ENCODE data around the gene TIGAR. TPM values are rescaled to one million over a fixed set of nuclear protein-coding genes. Genes with fewer than 3 reads are reported as not detected.

TIGAR gene
- total and polyA plus RNA-seq, 3 experiments from 2014 or later, result 4.2 to 29.6 (median 22.8) TPM

DNA sequence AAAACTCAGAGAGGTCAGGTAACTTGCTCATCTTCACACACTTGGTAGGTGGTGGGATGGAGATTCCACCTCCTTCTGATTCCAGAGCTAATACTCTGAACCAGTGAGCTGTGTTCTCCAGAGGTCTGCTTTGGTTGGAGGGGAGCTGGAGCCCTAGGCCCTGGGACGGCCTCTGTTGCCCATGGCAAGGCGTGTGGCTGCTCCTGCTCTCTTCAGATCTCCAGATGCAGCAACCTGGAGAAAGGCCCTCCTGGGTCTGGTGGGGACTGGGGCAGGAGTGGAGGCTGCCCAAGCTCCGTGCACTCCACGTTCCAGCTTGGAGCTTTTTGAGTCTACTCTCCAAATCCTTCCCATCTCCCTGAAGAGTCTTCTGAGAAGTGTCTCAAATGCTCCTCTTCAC is 36.7 kb upstream of the TIGAR start:
- Histone ChIP-seq H3K27ac (ENCODE audit: low read depth, low read length) (no peak overlapping the region), H3K27me3 (ENCODE audit: insufficient read depth, low read length, poor library complexity, severe bottlenecking) (no peaks in the 10 kb centered on the region), H3K4me1 (ENCODE audit: insufficient read depth, low read length) (peaks cover 50% of the 10 kb centered on the region), H3K36me3 (ENCODE audit: insufficient read depth, low read length) (peaks cover 83% of the 10 kb centered on the region), H3K4me3 (ENCODE audit: low read length) (no peak overlapping the region), H3K9me3 (ENCODE audit: low read length) (no peaks in the 10 kb centered on the region)
- peaks cover 0 to 100% (median 25%) of the 10 kb centered on the region in 3 donors for H3K36me3 Mint-ChIP-seq
- H3K27me3 Mint-ChIP-seq, result no peaks in the 10 kb centered on the region
- CTCF ChIA-PET, result interaction anchor here (1.3 kb wide), 1 partner anchor 286 kb away, joined by 3 read pairs; no protein-coding TSS in a partner anchor
- no peaks in the 10 kb centered on the region for H3K9me3 Mint-ChIP-seq
- peaks cover 70 to 97% (median 89%) of the 10 kb centered on the region in 3 donors for H3K4me1 Mint-ChIP-seq
- POLR2A ChIA-PET, result no interaction called here
- no peak for DNase-seq
- no peak overlapping the region for H3K4me3 Mint-ChIP-seq
- peak overlapping the region in 1 of 8 donors; percentile 74 for H3K27ac Mint-ChIP-seq

DNA sequence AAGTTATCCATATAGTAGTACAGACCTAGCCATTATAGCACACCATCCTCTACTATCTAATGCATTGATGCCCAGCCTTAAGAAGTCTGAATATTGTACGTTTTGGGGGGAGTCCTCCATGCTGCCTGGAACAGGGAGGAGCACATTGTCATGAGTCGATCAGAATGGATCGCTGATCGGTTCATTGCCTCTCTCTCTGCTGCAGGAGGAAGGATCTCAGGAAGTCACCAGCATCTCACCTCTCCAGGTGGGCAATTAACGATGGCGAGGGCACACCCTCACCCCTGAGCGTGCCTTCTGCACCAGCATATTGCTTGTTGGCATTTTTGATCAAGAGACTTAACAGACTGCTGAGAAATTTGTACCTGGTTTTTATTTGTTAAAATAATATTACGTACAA is 35.9 kb upstream of the TIGAR start:
- peaks cover 42% of the 10 kb centered on the region for H3K4me1 ChIP-seq (ENCODE audit: insufficient read depth, low read length)
- H3K4me3 Mint-ChIP-seq, result no peak overlapping the region
- POLR2A ChIA-PET, result no interaction called here

DNA sequence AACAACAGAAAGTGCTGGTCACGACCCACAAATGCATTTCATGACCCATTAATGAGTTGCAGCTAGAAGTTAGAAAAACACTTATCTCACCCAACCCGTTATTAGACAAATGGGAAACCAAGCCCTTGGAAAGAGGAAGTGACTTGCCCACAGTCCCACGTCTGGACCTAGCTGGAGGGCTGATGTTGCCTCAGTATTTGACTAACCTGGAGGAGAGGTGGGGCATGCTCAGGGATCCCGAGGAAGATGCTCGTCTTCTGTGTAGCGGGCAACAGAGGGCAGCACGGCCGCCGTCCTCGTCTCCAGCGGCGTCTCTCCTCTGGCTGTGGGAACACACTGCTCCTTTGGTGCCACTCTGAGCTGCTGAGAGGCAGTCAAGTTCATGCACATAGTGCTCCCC is 34.8 kb upstream of the TIGAR start:
- Mint-ChIP-seq H3K4me1 (peaks cover 72 to 97% (median 83%) of the 10 kb centered on the region in 3 donors), H3K27me3 (no peaks in the 10 kb centered on the region), H3K27ac (peak overlapping the region in 6 of 8 donors; percentile 29 to 94 (median 64)), H3K36me3 (peaks cover 4 to 100% (median 28%) of the 10 kb centered on the region in 3 donors), H3K4me3 (peak overlapping the region in 1 of 7 donors; percentile 47), H3K9me3 (no peaks in the 10 kb centered on the region)
- no peak overlapping the region for H3K27ac ChIP-seq (ENCODE audit: low read depth, low read length)
- peaks cover 39% of the 10 kb centered on the region for H3K4me1 ChIP-seq (ENCODE audit: insufficient read depth, low read length)
- CTCF ChIA-PET, result interaction anchor here (0.6 to 1.5 kb wide), 3 partner anchors 322 to 401 kb away, joined by 3 to 5 read pairs (median 3); no protein-coding TSS in a partner anchor
- no peak for DNase-seq
- POLR2A ChIA-PET, result no interaction called here
- no peaks in the 10 kb centered on the region for H3K9me3 ChIP-seq (ENCODE audit: low read length)
- no peaks in the 10 kb centered on the region for H3K27me3 ChIP-seq (ENCODE audit: insufficient read depth, low read length, poor library complexity, severe bottlenecking)
- H3K36me3 ChIP-seq (ENCODE audit: insufficient read depth, low read length), result peaks cover 84% of the 10 kb centered on the region
- H3K4me3 ChIP-seq (ENCODE audit: low read length), result no peak overlapping the region

More for the DNA sequence above, 35.9 kb upstream of the TIGAR start:
- peaks cover 0 to 100% (median 24%) of the 10 kb centered on the region in 3 donors for H3K36me3 Mint-ChIP-seq
- Histone ChIP-seq H3K36me3 (ENCODE audit: insufficient read depth, low read length) (peaks cover 83% of the 10 kb centered on the region), H3K9me3 (ENCODE audit: low read length) (no peaks in the 10 kb centered on the region), H3K27me3 (ENCODE audit: insufficient read depth, low read length, poor library complexity, severe bottlenecking) (no peaks in the 10 kb centered on the region), H3K4me3 (ENCODE audit: low read length) (no peak overlapping the region), H3K27ac (ENCODE audit: low read depth, low read length) (no peak overlapping the region)
- CTCF ChIA-PET, result interaction anchor here (1.0 kb wide), 1 partner anchor 400 kb away, joined by 5 read pairs; no protein-coding TSS in a partner anchor
- H3K27me3 Mint-ChIP-seq, result no peaks in the 10 kb centered on the region
- no peaks in the 10 kb centered on the region for H3K9me3 Mint-ChIP-seq
- peaks cover 70 to 97% (median 83%) of the 10 kb centered on the region in 3 donors for H3K4me1 Mint-ChIP-seq
- peak overlapping the region in 2 of 8 donors; percentile 10 to 72 for H3K27ac Mint-ChIP-seq
- DNase-seq, result no peak

DNA sequence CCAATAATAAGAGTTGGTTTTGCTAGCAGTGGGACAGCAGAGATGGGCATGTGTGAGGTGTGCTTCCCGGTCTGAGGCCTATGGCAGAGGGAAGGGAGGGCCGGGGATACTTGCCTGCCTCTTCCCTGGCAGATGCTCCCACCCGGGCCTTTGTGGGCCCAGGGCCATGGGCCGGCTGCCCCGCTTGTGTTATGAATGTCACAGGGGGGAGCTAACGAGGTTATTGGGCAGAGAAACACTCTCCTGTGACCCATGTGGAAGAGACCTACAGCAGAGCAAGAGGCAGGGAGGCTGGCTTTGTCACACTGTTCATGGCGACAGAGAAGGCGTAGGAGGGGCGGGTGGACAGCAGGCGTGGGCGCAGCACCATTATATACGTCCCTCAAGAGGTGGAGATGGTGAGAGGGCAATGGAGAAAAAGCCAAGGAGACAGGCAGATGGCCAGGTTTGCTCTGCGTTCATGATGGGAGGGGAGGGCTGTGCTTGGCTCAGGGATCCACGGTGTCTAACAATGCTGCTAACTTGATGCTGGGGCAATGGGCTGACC is 34.2 kb upstream of the TIGAR start:
- H3K36me3 ChIP-seq (ENCODE audit: insufficient read depth, low read length), result peaks cover 86% of the 10 kb centered on the region
- H3K27me3 ChIP-seq (ENCODE audit: insufficient read depth, low read length, poor library complexity, severe bottlenecking), result no peaks in the 10 kb centered on the region
- Mint-ChIP-seq H3K36me3 (peaks cover 4 to 100% (median 28%) of the 10 kb centered on the region in 3 donors), H3K27me3 (no peaks in the 10 kb centered on the region), H3K4me3 (peak overlapping the region in 2 of 7 donors; percentile 3 to 58), H3K4me1 (peaks cover 77 to 97% (median 83%) of the 10 kb centered on the region in 3 donors), H3K27ac (peak overlapping the region; percentile 10 to 94 (median 71)), H3K9me3 (no peaks in the 10 kb centered on the region)
- H3K4me1 ChIP-seq (ENCODE audit: insufficient read depth, low read length), result peaks cover 42% of the 10 kb centered on the region
- no peak overlapping the region for H3K27ac ChIP-seq (ENCODE audit: low read depth, low read length)
- no peak overlapping the region for H3K4me3 ChIP-seq (ENCODE audit: low read length)
- DNase-seq, result no peak
- POLR2A ChIA-PET, result no interaction called here
- CTCF ChIA-PET, result interaction anchor here (1.5 kb wide), 1 partner anchor 323 kb away, joined by 3 read pairs; no protein-coding TSS in a partner anchor
- H3K9me3 ChIP-seq (ENCODE audit: low read length), result no peaks in the 10 kb centered on the region

DNA sequence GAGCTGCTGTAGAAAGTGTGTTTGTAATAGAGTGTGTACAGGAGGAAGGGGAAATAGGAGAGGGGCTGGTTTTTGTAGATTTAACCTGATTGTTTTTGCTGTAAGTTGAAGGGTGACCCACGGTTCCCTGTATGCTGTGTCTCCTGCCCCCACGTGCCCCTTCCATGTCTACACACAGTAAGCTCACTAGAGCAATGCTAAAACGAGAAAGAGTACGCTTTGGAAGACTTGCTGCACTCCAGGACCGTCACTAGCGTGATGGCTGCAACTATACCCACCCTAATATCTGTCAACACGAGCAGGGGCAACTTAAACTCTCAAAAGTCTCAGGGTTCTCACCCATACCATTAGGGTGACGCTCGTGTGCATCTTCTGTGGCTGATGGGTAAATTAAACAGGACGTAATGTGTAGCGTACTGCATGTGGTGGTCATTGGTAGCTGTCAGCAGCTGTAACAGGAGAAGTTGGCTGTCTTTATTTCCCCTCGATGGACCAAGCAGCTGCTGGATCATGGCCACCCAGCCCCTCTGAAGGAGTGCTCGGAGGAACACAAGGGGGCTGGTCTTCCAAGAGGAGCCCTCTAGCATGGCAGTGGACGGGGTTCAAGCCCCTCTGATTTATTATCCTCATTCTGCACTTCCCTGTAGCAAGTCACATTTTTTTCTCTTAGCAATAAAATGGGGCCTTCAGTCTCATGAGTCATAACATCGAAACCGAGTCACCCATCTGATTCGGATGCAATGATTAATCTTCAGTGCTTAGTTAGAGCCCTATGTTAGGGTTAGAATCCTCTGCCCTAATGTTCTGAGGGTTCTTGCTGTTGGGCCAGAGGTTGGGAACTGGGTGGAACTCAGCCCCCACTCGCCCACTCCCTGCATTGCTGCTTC is 33.4 kb upstream of the TIGAR start:
- H3K4me1 ChIP-seq (ENCODE audit: insufficient read depth, low read length), result peaks cover 49% of the 10 kb centered on the region
- no peak overlapping the region for H3K4me3 ChIP-seq (ENCODE audit: low read length)
- Mint-ChIP-seq H3K4me3 (peak overlapping the region in 4 of 7 donors; percentile 9 to 58 (median 22)), H3K4me1 (peaks cover 77 to 97% (median 86%) of the 10 kb centered on the region in 3 donors), H3K27me3 (no peaks in the 10 kb centered on the region), H3K9me3 (no peaks in the 10 kb centered on the region), H3K27ac (peak overlapping the region; percentile 62 to 94 (median 74)), H3K36me3 (peaks cover 4 to 98% (median 28%) of the 10 kb centered on the region in 3 donors)
- peaks cover 88% of the 10 kb centered on the region for H3K36me3 ChIP-seq (ENCODE audit: insufficient read depth, low read length)
- no peak for DNase-seq
- no peak overlapping the region for H3K27ac ChIP-seq (ENCODE audit: low read depth, low read length)
- CTCF ChIA-PET, result no interaction called here
- POLR2A ChIA-PET, result no interaction called here
- H3K27me3 ChIP-seq (ENCODE audit: insufficient read depth, low read length, poor library complexity, severe bottlenecking), result no peaks in the 10 kb centered on the region
- H3K9me3 ChIP-seq (ENCODE audit: low read length), result no peaks in the 10 kb centered on the region

DNA sequence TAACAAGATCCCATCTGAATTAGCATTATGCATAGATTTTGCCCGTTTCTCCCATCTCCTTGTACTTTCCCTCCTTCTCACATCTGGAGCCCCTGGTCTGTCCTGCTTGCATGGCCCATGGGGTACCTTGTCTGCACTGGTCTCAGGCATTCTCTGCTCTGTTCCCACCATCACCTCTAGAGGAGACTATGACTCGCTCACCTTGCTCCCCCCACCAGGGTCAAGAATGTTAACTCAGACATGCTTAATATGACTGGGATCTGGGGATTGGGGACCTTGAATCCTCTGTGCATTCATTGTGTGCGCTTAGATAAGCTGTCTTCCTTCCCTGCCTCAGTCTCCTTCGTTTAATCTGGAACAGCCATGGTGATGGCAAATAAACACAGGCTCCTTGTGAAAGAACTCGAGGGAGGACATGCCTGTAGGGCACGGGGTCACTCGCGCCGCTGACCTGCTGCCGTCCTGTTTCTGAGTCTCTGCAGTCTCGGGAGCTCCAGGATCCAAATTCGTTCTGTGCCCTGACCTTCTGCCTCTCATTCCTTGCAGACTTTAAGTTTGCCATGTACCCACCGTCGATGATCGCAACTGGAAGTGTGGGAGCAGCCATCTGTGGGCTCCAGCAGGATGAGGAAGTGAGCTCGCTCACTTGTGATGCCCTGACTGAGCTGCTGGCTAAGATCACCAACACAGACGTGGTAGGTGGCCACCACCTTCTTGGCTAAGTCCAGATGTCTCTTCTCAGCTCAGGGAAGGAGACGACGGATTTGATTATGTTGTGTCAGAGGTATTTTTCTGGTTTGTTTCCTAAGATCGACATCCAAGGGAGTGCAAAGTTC is 32.5 kb upstream of the TIGAR start:
- CTCF ChIA-PET, result interaction anchor here (1.1 to 2.0 kb wide), 2 partner anchors 12 to 403 kb away, joined by 3 to 10 read pairs; no protein-coding TSS in a partner anchor
- no peak for DNase-seq
- Histone ChIP-seq H3K9me3 (ENCODE audit: low read length) (no peaks in the 10 kb centered on the region), H3K27me3 (ENCODE audit: insufficient read depth, low read length, poor library complexity, severe bottlenecking) (no peaks in the 10 kb centered on the region), H3K4me1 (ENCODE audit: insufficient read depth, low read length) (peaks cover 55% of the 10 kb centered on the region), H3K36me3 (ENCODE audit: insufficient read depth, low read length) (peaks cover 79% of the 10 kb centered on the region), H3K4me3 (ENCODE audit: low read length) (no peak overlapping the region), H3K27ac (ENCODE audit: low read depth, low read length) (no peak overlapping the region)
- Mint-ChIP-seq H3K4me3 (peak overlapping the region in 3 of 7 donors; percentile 20 to 24 (median 24)), H3K36me3 (peaks cover 4 to 98% (median 30%) of the 10 kb centered on the region in 3 donors), H3K4me1 (peaks cover 79 to 97% (median 89%) of the 10 kb centered on the region in 3 donors), H3K9me3 (no peaks in the 10 kb centered on the region), H3K27ac (peak overlapping the region in 7 of 8 donors; percentile 62 to 85 (median 72)), H3K27me3 (no peaks in the 10 kb centered on the region)
- POLR2A ChIA-PET, result no interaction called here

DNA sequence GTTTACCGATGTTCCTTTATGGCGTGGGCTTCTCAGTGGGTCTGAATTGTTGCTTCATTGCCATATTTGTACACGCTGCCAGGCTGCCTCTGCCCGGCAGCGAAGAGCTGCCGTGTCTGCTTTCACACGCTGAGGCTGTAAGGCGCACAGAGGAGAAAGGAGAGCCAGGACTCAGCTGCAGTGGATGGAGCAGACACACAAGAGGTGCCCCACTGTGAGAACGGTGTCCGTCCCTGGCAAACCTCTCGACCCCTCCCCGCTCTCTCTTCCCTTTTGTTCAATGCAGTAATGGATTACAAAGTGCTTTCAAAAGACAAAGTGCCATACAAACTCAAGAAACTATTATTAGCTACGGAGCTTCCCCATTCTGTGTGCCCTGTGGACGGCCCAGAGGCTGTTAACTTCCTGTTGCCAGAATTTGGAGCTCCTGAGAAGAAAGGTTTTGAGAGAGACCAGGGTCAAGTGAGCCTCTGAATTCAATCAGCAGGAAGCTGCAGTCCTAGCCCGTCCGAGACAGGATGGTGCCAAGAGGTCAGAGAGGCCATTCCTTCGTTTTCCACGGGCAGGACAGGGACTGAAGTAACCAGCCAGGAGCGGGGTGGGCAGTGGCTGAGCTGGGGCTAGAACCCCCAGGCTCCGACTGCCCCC is 31.7 kb upstream of the TIGAR start:
- H3K27me3 Mint-ChIP-seq, result no peaks in the 10 kb centered on the region
- Histone ChIP-seq H3K27me3 (ENCODE audit: insufficient read depth, low read length, poor library complexity, severe bottlenecking) (no peaks in the 10 kb centered on the region), H3K27ac (ENCODE audit: low read depth, low read length) (no peak overlapping the region), H3K4me1 (ENCODE audit: insufficient read depth, low read length) (peaks cover 62% of the 10 kb centered on the region), H3K9me3 (ENCODE audit: low read length) (no peaks in the 10 kb centered on the region), H3K4me3 (ENCODE audit: low read length) (no peak overlapping the region), H3K36me3 (ENCODE audit: insufficient read depth, low read length) (peaks cover 70% of the 10 kb centered on the region)
- peak overlapping the region in 5 of 8 donors; percentile 11 to 81 (median 38) for H3K27ac Mint-ChIP-seq
- no peak for DNase-seq
- H3K4me3 Mint-ChIP-seq, result no peak overlapping the region
- H3K9me3 Mint-ChIP-seq, result no peaks in the 10 kb centered on the region
- POLR2A ChIA-PET, result interaction anchor here (0.6 kb wide), 1 partner anchor 17 kb away, joined by 6 read pairs; no protein-coding TSS in a partner anchor
- H3K36me3 Mint-ChIP-seq, result peaks cover 4 to 98% (median 30%) of the 10 kb centered on the region in 3 donors
- CTCF ChIA-PET, result interaction anchor here (0.7 to 2.0 kb wide), 3 partner anchors 11 to 403 kb away, joined by 3 to 10 read pairs (median 3); no protein-coding TSS in a partner anchor
- H3K4me1 Mint-ChIP-seq, result peaks cover 79 to 97% (median 89%) of the 10 kb centered on the region in 3 donors

All from CD8-positive, alpha-beta memory T cell (primary cell).